Measurements from ENCODE around the gene MMAB.

MMAB gene

GRCh38 chr12:109557805-109558204 lies 15.5 kb downstream of the MMAB start:
- no peak for DNase-seq

GRCh38 chr12:109557200-109557599 lies 16.1 kb downstream of the MMAB start:
- no peak for DNase-seq

DNA sequence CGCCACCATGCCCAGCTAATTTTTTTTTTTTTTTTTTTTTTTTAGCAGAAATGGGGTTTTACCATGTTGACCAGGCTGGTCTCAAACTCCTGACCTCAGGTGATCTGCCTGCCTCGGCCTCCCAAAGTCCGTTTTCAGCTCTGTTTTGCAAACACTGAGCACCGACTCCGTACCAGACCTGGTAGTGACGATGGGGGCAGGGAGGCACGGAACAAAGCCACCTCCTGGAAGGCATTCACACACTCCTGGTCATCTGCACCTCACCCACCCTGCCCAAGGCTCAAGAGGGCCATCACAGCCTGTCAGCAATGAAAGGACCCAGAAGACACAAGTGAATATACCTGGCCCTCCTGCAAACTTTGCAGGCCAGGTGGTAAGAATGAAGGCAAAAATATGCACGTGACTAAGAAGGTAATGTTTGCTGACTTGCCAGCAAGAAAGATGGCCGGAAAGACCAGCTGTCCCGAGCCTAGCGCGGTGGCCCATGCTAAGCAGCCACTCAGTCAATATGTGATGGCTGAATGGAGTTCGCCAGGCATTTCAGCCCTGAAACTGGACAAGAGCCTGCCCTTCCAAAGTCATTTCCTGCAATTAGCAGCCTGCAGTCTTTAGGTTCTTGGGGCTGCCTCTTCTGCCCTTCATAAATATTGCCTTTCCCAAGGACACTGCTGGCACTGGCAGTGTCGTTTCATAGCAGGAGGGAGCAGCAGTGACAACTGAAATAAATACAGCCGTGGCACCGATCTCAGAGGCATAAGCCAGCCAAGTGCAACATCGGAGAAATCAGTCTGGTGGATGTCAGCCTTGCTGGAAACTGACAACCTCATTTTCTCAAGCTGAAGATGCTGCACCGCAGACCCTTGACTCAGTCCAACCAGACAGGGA lies 17.6 kb downstream of the MMAB start:
- DNase-seq = no peak

DNA sequence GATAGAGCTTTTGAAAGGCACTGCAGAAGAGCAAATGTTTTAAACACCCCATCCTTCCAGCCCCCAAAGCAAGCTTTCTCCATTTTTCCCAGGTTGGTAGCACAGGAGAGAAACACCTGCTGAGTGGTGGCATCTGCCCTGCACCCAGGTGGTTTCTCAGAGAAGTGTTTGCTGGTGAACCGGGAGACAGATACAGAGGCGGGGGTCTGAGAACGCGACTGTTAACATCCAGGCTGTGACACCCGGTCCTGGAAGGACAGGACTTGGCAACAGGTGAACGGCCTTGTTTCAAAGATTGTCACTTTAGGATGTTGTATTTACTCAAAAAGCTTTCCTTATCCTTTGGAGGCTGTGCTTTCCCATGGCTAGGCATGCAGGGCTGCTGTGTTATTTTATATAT lies 18.5 kb downstream of the MMAB start:
- DNase-seq = no peak

GRCh38 chr12:109553906-109554500 lies 19.3 kb downstream of the MMAB start:
- no peak for DNase-seq

DNA sequence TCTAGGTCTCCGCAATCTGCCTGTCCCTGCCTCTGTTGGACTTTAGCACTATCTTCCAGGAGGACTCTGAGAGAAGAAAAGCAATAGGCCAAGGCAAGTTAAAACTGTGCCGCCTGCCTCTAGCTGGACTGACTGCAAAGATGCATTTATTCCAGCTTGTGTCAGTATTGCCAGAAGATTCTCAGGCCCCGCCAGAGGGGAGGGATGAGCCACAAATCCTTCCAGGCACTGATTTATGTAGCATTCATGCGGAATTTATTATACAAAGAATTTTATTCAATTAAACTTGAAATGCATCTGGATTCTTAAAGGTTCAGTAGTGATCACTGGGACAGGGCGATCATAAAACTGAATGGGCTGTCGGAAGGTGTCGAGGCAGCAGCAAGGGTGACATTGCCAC lies 19.8 kb downstream of the MMAB start:
- DNase-seq = no peak

DNA sequence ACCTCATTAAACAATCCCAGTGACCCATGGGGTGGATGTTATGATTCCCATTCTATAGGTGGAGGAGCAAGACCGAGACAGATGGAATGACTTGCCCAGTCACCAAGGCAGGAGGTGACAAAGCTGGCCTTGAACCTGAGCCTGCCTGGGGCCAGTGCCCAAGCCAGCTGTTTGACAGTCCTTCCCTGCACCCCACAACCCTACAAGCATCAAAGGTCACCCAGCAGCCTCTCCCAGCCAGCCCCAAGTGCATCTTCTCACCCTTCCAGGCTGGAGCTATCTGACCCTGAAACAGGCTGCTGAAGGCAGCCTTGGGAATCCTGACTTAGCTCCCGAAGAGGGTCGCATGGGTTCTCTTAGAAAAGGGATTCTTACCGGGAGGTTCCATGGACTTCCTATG lies 20.3 kb downstream of the MMAB start:
- DNase-seq = no peak

- DNase-seq = no peak
Measured at GRCh38 chr12:109551108-109551507, 22.2 kb downstream of the MMAB start.

- DNase-seq = no peak
Measured at GRCh38 chr12:109550281-109550680, 23.0 kb downstream of the MMAB start.

DNA sequence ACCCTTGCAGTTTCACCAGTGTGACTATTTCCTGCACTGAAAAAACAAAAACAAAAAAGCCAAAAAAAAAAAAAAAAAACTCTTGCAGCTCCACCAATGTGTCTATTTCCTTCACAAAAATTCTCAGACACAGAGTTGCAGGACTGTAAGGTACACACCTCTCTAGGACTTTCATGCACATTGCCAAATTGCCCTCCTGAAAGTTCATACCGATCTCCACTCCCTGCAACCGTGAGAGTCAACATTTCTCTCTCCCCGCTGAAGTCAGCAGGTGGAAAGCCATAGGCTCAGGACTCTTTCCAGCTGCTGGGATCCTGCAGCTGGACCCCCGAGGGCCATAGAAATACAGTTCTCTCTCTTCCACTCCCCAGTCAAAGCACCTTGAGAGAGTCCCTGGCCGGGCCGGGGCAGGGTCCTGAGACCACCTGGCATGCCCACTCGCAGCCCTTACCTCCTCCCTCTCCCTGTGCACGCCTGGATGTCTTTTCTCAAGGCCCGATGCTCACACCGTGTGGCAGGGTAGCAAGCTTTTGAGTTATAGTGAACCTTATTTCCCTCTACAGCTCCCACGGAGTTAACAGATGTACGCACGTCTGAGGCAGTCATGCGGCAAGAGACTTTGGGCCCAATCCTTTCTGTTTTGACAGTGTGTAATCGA lies 23.6 kb downstream of the MMAB start:
- DNase-seq = no peak

DNA sequence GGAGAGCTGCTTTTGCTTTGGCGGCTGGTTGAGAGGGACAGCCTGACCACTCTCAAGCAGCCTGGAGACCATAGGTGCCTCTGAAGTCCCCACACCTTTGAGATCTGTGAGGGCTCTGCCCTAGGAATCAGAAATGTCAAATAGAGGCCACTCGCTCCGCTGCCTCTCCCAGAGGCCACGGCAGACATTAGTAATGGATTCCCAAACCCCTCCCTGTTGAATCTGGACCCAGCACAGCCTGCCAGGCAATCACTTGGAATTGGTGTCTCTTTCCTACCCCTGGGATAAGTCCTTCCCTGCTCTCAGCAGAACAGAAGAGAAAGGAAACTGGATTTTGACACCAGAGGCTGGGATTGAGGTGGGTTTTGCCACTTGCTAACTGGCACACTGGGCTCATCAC lies 25.0 kb downstream of the MMAB start:
- DNase-seq = no peak

DNA sequence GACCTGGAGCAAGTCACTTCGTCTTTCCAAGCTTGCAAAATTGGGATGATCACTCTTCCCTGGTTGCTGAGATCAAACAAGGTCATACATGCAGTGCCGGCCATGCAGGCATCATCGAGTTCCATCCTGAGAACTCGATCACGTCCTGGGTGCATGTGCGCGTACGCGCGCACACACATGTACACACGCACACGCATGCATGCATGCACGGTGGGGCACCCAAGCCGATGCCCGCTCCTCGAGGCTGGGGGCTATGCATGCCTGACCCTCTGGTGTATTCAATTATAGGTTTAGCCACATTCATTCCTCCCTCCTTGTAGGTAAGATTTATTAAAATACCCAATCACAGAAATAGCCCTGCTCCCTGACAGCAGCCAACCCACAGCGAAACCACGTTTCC lies 26.0 kb downstream of the MMAB start:
- DNase-seq = no peak

DNA sequence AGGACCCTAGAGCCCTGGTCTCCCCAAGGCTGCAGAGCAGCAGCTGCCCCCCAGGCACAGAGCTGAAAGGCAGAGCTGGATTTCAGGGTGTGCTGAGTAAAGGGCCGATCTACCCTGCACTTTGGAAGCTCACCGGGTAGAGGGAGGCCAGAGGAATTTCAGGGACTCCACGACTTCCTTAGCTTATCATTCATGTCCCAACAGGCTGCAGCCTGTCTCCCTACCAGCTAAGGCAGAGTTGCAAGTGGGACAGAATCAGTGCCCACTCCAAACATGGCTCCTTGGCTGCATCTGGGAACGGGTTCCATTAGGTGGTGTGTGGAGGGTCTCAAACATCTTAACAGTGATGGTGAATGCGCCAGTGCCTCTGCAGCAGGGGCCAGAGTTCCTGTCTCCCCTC lies 27.5 kb downstream of the MMAB start:
- DNase-seq = no peak

DNA sequence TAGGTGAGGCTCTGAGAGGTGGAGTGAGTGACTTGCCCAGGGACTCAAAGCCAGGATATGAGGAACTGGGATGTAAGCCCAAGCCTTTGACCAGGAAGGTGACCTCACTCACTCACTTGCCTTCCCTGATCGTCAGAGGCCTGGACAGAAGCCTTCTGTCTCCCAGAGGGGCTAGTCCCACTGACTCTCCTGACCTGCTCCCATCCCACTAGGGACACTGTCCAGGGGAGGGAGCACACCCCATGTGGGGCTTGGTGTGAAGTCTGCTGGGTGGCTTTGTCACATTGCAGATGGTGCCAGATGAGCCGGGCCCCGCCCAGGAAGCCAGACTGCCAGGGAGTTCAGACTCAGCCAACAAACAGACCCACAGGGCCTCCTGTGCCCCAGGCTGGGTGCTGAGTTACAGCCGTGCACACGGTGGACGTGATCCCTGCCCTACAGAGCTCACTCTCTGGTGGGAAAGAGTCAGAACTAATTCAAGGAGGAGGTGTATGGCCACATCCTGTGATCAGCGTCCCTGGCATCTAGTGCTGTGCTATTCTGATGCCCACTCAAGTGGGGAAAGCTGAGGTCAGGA lies 28.3 kb downstream of the MMAB start:
- DNase-seq = no peak

DNA sequence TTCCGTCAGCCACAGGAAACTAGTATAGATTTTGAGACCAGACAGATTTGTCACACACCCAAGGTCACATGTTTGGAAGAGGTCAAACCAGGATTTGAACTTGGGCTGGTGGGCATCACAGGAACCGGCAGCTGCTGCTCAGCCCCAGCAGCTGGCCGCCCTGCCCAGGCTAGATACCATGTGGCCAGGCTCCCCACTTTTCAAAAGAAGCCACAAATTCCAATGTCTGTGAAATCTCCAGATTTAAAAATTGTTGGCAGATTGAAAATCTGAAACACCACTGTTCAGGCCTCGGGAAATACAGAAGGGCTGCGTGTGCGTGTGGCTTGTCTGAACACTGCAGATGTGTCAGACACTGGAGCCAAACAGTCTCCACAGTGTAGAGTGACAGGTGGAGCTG lies 30.4 kb downstream of the MMAB start:
- no peak for DNase-seq

DNA sequence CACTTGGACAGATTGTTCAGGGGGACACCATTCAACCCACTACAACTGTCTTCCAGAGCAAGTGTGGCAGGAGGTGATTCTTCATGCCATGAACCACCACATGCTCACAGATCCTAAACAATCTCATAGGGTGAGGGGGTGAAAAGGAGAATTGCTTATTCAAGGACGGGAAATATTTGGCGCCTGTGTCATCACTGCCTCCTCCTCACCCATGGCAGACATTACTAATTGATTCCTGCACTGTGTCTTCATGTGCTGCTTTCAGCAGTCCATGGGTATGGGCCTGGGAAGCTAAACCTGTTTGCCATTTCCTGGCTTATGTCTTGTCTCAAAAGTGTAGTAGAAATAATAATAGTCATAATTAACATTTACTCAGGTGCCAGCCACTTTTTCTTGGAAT lies 31.3 kb downstream of the MMAB start:
- no peak for DNase-seq

DNA sequence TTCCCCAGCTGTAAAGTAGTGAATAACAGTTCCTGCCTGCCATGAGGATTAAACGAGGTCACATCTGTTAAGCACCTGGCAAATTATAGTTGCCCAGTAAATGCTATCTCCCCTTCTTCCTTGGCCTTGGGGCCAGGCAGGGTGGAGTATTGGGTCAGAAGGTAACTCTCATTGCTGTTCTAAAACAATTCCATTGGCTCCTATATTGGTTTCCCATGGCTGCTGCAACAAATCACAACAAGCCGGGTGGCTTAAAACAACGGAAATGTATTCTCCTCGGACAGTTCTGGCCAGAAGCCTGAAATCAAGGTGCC lies 31.9 kb downstream of the MMAB start:
- DNase-seq = no peak

DNA sequence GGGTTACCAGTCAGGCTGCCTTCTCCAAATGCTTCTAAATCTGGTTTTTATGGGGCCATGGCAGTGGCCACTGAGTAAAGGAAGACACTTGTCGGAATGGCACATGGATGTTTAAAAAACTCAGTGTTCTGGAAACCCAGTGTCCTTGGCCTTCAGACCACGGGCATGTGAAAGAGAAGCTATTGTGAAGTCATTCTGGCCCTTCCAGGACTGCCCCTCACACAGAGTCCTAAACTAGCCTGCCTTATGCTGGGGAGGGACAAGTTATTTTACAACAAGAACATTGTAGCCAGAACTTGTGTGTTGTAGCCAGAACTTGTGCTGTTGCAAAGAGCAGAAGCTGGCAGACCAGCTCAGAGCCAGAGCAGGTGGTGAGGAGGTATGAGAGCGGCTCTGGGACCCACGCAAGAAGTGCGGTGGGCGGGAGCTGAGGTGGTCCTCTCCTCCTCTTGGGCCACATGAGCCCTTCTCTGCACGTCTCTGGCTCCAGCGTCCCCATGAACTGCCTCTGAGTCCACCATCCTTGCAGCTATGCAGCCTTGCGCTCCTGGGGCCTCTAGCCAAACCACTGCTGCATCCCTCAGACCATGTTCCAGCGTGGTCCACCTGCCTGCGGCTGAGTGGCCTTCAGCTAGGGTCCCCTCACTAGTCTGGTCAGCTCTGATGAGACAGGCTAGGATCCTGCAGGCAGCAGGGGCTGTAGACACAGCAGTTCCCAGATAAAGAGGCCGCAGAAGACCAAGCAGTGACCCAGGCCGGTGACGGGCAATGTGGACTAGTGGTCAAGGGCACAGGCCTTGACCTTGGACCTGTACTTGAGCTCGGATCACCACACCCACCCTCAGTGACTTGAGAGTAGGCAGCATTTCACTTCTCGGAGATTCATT lies 32.5 kb downstream of the MMAB start:
- DNase-seq = no peak

DNA sequence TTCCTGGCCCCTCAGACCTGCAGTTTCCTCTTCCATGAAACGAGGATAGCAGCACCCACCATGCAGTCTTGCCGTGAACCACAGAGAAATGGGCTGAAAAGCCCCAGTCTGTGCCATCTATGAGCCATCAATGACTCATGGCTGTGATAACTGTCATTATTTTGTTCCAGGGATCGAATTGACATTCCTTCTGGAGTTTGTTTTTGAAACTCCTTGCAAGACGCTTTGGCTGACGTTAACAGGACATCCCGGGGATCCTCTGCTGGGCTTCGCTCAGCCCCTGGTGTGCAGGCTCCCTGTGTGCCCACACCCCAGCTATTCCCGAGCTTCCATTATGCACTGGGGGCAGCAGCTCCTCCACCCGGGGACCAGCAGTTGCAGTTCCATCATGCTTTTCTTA lies 33.8 kb downstream of the MMAB start:
- DNase-seq = no peak

DNA sequence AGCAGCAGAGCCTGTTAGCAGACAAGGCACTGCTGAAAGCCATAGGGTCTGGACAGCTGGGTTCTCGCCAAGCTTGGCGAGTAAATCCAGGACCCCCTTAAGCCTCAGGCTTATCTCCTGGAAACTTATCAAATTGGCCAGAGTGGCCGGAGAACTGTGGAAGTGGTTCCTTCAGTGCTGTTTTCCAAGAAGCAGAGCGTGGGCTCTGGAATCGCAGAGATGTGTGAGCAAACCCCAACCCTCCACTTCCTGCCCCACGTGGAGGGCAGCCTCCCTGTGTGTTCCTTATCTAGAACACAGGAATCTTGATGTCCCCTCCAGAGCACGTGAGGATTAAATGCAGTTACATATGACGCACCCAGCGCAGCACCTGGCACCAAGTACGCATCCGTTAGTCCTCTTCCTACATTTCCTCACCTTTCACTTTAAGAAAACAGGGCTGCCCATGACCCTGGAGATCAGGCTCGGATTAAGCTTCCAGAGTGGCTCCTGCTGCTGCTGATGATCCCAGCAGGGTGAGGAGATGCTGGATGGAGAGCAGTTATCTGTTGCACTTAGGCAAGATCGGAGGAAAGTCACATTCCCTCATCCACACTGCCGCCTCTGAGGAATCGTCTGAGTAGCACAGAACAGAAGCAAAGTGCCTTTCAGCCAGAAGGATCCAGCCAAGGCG lies 35.0 kb downstream of the MMAB start:
- DNase-seq = no peak

GRCh38 chr12:109537136-109537535 lies 36.2 kb downstream of the MMAB start:
- no peak for DNase-seq

- no peak for DNase-seq
Measured at GRCh38 chr12:109535863-109536250, 37.4 kb downstream of the MMAB start.
